ENCODE measurements around the gene TGM2. TPM values are rescaled to one million over a fixed set of nuclear protein-coding genes. Genes with fewer than 3 reads are reported as not detected.

Gene TGM2
- total and polyA plus RNA-seq, 2 donors (not counting 3 experiments of a cell fraction or from before 2014, with no cell fraction given): 861 to 868 TPM

GRCh38 chr20:38202982-38203293 is 37.9 kb upstream of the TGM2 start:
- Histone ChIP-seq H3K4me1 (ENCODE audit: control insufficient read depth, extremely low read depth, insufficient read depth, low read length) (no peaks in the 10 kb centered on the region), H3K79me2 (ENCODE audit: control insufficient read depth, insufficient read depth, low read length) (no peaks in the 10 kb centered on the region), H3K9me3 (replicated peaks; ENCODE audit: control insufficient read depth, insufficient read depth, low read length) (no peaks in the 10 kb centered on the region), H3K9me1 (replicated peaks; ENCODE audit: control insufficient read depth, extremely low read depth, insufficient read depth, low read length) (no peaks in the 10 kb centered on the region), H4K20me1 (replicated peaks; ENCODE audit: control insufficient read depth, extremely low read depth, insufficient read depth, low read length) (no peaks in the 10 kb centered on the region), H3K36me3 (ENCODE audit: control insufficient read depth in 2 of 2, extremely low read depth in 1 of 2, insufficient read depth in 2 of 2, low read length in 2 of 2) (no peaks in the 10 kb centered on the region), H3K27ac (ENCODE audit: insufficient read depth, low read depth, low read length) (no peak overlapping the region), H3K27me3 (ENCODE audit: control insufficient read depth in 2 of 2, insufficient read depth in 2 of 2, low read length in 2 of 2) (peaks cover 0 to 2% of the 10 kb centered on the region in 2 experiments), H3K9ac (replicated peaks; ENCODE audit: extremely low read depth, insufficient read depth, low read length) (no peak overlapping the region), H2AFZ (ENCODE audit: low read depth, low read length) (no peak overlapping the region), H3K4me2 (ENCODE audit: insufficient read depth, low read length) (no peak overlapping the region), H3K4me3 (replicated peaks in 1 of 3; ENCODE audit: insufficient read depth in 1 of 3, low read depth in 1 of 3, low read length in 3 of 3) (no peak overlapping the region)
- no TSS peak for BruUV-seq (replicated peaks)
- DNase-seq (ENCODE audit: low read depth, low spot score) (no peak), FAIRE-seq (no peak)
- ChIA-PET CTCF (interaction anchor here (1.2 to 2.7 kb wide), 4 partner anchors 12 to 639 kb away, joined by 3 to 11 read pairs (median 4); no protein-coding TSS in a partner anchor), POLR2A (no interaction called here)
- no peak for TF ChIP-seq GATA2 (IDR thresholded peaks at IDR 0.05; ENCODE audit: insufficient read depth, insufficient read length, low read depth, low read length)
- TF ChIP-seq JUN (IDR thresholded peaks at IDR 0.05; ENCODE audit: borderline replicate concordance, insufficient read depth, insufficient read length, low read depth): no peak
- no peak for TF ChIP-seq EZH2 (IDR thresholded peaks at IDR 0.05; ENCODE audit: borderline replicate concordance, low read depth, low read length, severe bottlenecking)
- TF ChIP-seq MAX (IDR thresholded peaks at IDR 0.05; ENCODE audit: insufficient read depth, insufficient read length): no peak
- no peak for TF ChIP-seq CTCF (IDR thresholded peaks at IDR 0.05; ENCODE audit: extremely low read depth in 1 of 2, insufficient read depth in 1 of 2, low read depth in 1 of 2, low read length in 2 of 2)
- TF ChIP-seq MYC (IDR thresholded peaks at IDR 0.05; ENCODE audit: low read depth, low read length): no peak
- no peak for TF ChIP-seq POLR2AphosphoS5 (IDR thresholded peaks at IDR 0.05; ENCODE audit: insufficient read depth, low read depth, low read length)
- no peak for TF ChIP-seq POLR2A (IDR thresholded peaks at IDR 0.05; ENCODE audit: low read depth, low read length)
- no peak for TF ChIP-seq FOS (IDR thresholded peaks at IDR 0.05; ENCODE audit: borderline replicate concordance, insufficient read depth, low read length)
- dilution Hi-C loops (cut with MboI; ENCODE audit: extremely low pct_ligation_motif_present, low sequenced_read_pairs) (no loop called here), intact Hi-C loops (cut with micrococcal nuclease) (no loop called here)
